Left kidney (tissue), 2 donors: ENCODE measurements around the gene FLCN. TPM values are rescaled to one million over a fixed set of nuclear protein-coding genes. Genes with fewer than 3 reads are reported as not detected.

Experiments used
- DNase-seq: peaks from one replicate; pipeline ENCODE4 v3.0.0-alpha.2; 2013
- polyA plus RNA-seq: library from polyadenylated mRNA; unstranded; fragments of 120-200 nt; gene quantifications from one replicate; pipeline ENCODE4 v1.2.1, GENCODE V29; 2013; ENCODE audit not compliant: insufficient read length

FLCN gene
- polyA plus RNA-seq, 1 donor: 45.0 TPM

- DNase-seq: no peak
Observed at GRCh38 chr17:17168401-17168800, 68.6 kb downstream of the FLCN start.

GRCh38 chr17:17167986-17168385 lies 69.0 kb downstream of the FLCN start:
- no peak for DNase-seq

- DNase-seq: no peak
Observed at GRCh38 chr17:17167356-17167755, 69.6 kb downstream of the FLCN start.

- DNase-seq: no peak
Observed at GRCh38 chr17:17166446-17166845, 70.5 kb downstream of the FLCN start.

- DNase-seq: no peak
Observed at GRCh38 chr17:17165666-17166308, 71.2 kb downstream of the FLCN start.

- DNase-seq: no peak
Observed at GRCh38 chr17:17164676-17165075, 72.3 kb downstream of the FLCN start.

GRCh38 chr17:17164156-17164555 lies 72.8 kb downstream of the FLCN start:
- DNase-seq: no peak

Other genes starting within 250 kb of the FLCN start
- gene MPRIP, start 194.7 kb downstream of the FLCN start, polyA plus RNA-seq: 169 TPM
- gene PLD6, start 30.8 kb downstream of the FLCN start, polyA plus RNA-seq: 4.5 TPM
- 90.5 TPM for gene COPS3, start 44.1 kb upstream of the FLCN start, polyA plus RNA-seq
- gene NT5M, start 66.2 kb upstream of the FLCN start, polyA plus RNA-seq: 3.9 TPM
- 19.1 TPM for gene MED9, start 239.8 kb upstream of the FLCN start, polyA plus RNA-seq